PC-3 (cell line): ENCODE data around the gene FAN1. TPM values are rescaled to one million over a fixed set of nuclear protein-coding genes. Genes with fewer than 3 reads are reported as not detected.

Experiments
- ATAC-seq: fragments of 200-7000 bp; cut with Tn5 transposase; 2 replicates; pipeline ENCODE4 v1.9.1; 2020; ENCODE audit warnings: mild to moderate bottlenecking, moderate library complexity
- BruUV-seq: library from RNA; stranded (reverse); fragments of 400-500 nt; replicated peaks from 2 replicates; lab custom pipeline; 2021; lab: Mats Ljungman, UMichigan
- CTCF ChIA-PET: fragments of 300-600 bp; sonication (Branson Sonifier 250); formaldehyde crosslinking; loops from one replicate; lab custom pipeline; 2022; ENCODE audit warnings: antibody characterized with exemption; lab: Charles Lee
- POLR2A ChIA-PET: fragments of 300-600 bp; sonication (Branson Sonifier 250); formaldehyde crosslinking; loops from one replicate; lab custom pipeline; 2022; ENCODE audit warnings: antibody characterized with exemption; ENCODE audit not compliant: unreplicated experiment; lab: Charles Lee
- DNase-seq: peaks from one replicate; pipeline ENCODE4 v3.0.0-alpha.2; 2015
- H2AFZ ChIP-seq: fragments of 300-600 bp; sonication (generic); 2 replicates; pipeline ENCODE4 v1.6.0; 2016; ENCODE audit warnings: antibody characterized with exemption, low read length
- H3F3A ChIP-seq: fragments of 300-600 bp; sonication (generic); one replicate; pipeline ENCODE4 v1.6.0; 2017; ENCODE audit warnings: antibody characterized with exemption, low read length, control low read depth, mild to moderate bottlenecking; ENCODE audit not compliant: unreplicated experiment
- H3K27ac ChIP-seq: fragments of 300-600 bp; sonication (generic); 2 replicates; pipeline ENCODE4 v1.5.1; 2016; ENCODE audit warnings: mild to moderate bottlenecking, low read length
- H3K27me3 ChIP-seq: fragments of 300-600 bp; sonication (generic); 2 replicates; pipeline ENCODE4 v1.6.1; 2016; ENCODE audit warnings: low read length, mixed read lengths
- H3K36me3 ChIP-seq: fragments of 300-600 bp; sonication (generic); 2 replicates; pipeline ENCODE4 v1.6.1; 2016; ENCODE audit warnings: low read depth, mixed run types, low read length, mixed read lengths
- H3K4me1 ChIP-seq: fragments of 300-600 bp; sonication (generic); 2 replicates; pipeline ENCODE4 v1.5.1; 2016; ENCODE audit warnings: low read length; ENCODE audit not compliant: insufficient read depth
- H3K4me2 ChIP-seq: fragments of 300-600 bp; sonication (generic); 2 replicates; pipeline ENCODE4 v1.6.0; 2016; ENCODE audit warnings: low read length
- H3K4me3 ChIP-seq: fragments of 300-600 bp; sonication (generic); 2 replicates; pipeline ENCODE4 v1.5.1; 2016; ENCODE audit warnings: mild to moderate bottlenecking, low read length, mixed read lengths
- H3K79me2 ChIP-seq: fragments of 300-600 bp; sonication (generic); 2 replicates; pipeline ENCODE4 v1.6.1; 2017; ENCODE audit warnings: low read length, mixed read lengths
- H3K9ac ChIP-seq: fragments of 300-600 bp; sonication (generic); 2 replicates; pipeline ENCODE4 v1.6.0; 2016; ENCODE audit warnings: mild to moderate bottlenecking, low read length
- H3K9me2 ChIP-seq: fragments of 300-600 bp; sonication (generic); replicated peaks from 2 replicates; pipeline ENCODE4 v1.6.1; 2016; ENCODE audit warnings: mixed run types, low read length, mixed read lengths
- H3K9me3 ChIP-seq: fragments of 300-600 bp; sonication (generic); 2 replicates; pipeline ENCODE4 v1.6.1; 2016; ENCODE audit warnings: low read length, mixed read lengths
- H4K20me1 ChIP-seq: fragments of 300-600 bp; sonication (generic); 2 replicates; pipeline ENCODE4 v1.6.1; 2016; ENCODE audit warnings: low read length, mixed read lengths
- CTCF ChIP-seq: fragments of 300-600 bp; sonication (generic); conservative IDR thresholded peaks from 2 replicates; pipeline ENCODE4 v1.5.1; 2017; ENCODE audit warnings: antibody characterized with exemption, low read depth, mild to moderate bottlenecking, low read length
- EZH2 ChIP-seq: fragments of 300-600 bp; sonication (generic); IDR thresholded peaks from one replicate; pipeline ENCODE4 v1.6.1; 2017; ENCODE audit warnings: antibody characterized with exemption, mild to moderate bottlenecking, low read length; ENCODE audit not compliant: unreplicated experiment
- EZH2phosphoT487 ChIP-seq: fragments of 300-600 bp; sonication (generic); IDR thresholded peaks from 2 replicates; pipeline ENCODE4 v1.6.1; 2018; ENCODE audit warnings: mild to moderate bottlenecking, antibody characterized with exemption, low read length, borderline replicate concordance
- intact Hi-C: fragments of 100-400 bp; cut with micrococcal nuclease; formaldehyde crosslinking; loops from 2 replicates; pipeline ENCODE4 v1.9.0; 2023
- total RNA-seq: library from RNA; depleted of rRNA; stranded (reverse); fragments of >200 nt; gene quantifications from 2 replicates; pipeline ENCODE4 v1.2.3, GENCODE V29; 2014

Gene FAN1
- total RNA-seq, 1 experiment from 2014 or later, result 16.4 TPM

- Histone ChIP-seq H4K20me1 (no peaks in the 10 kb centered on the region), H3K4me1 (no peaks in the 10 kb centered on the region), H3K36me3 (peaks cover 11% of the 10 kb centered on the region; the same call in 1 of the 2 replicates), H3K4me3 (no peak overlapping the region), H3K9ac (no peak overlapping the region), H3K79me2 (no peaks in the 10 kb centered on the region), H2AFZ (no peak overlapping the region), H3F3A (no peaks in the 10 kb centered on the region), H3K9me3 (no peaks in the 10 kb centered on the region), H3K27ac (no peak overlapping the region), H3K4me2 (no peak overlapping the region), H3K27me3 (no peaks in the 10 kb centered on the region), H3K9me2 (no peaks in the 10 kb centered on the region)
- ChIA-PET CTCF (no interaction called here), POLR2A (no interaction called here)
- ATAC-seq (no peak), DNase-seq (no peak)
- no TSS peak for BruUV-seq
- intact Hi-C loops, result loop anchor here (5.0 kb wide), 1 partner anchor 52 kb away; no protein-coding TSS in a partner anchor
- TF ChIP-seq EZH2 (no peak), EZH2phosphoT487 (no peak), CTCF (no peak)
Observed at GRCh38 chr15:30930422-30930821, 26.7 kb downstream of the FAN1 start.

GRCh38 chr15:30933293-30933692 lies 29.6 kb downstream of the FAN1 start:
- intact Hi-C loops, result loop anchor here (5.0 kb wide), 1 partner anchor 49 kb away; no protein-coding TSS in a partner anchor
- Histone ChIP-seq H4K20me1 (no peaks in the 10 kb centered on the region), H3K4me2 (no peak overlapping the region), H3K4me1 (no peaks in the 10 kb centered on the region), H3K9me3 (no peaks in the 10 kb centered on the region), H3K9ac (no peak overlapping the region), H3F3A (no peaks in the 10 kb centered on the region), H3K36me3 (peaks cover 18% of the 10 kb centered on the region), H3K27me3 (no peaks in the 10 kb centered on the region), H3K4me3 (no peak overlapping the region), H3K9me2 (no peaks in the 10 kb centered on the region), H3K79me2 (no peaks in the 10 kb centered on the region), H3K27ac (no peak overlapping the region), H2AFZ (no peak overlapping the region)
- no TSS peak for BruUV-seq
- DNase-seq, result no peak
- POLR2A ChIA-PET, result no interaction called here
- CTCF ChIA-PET, result no interaction called here
- TF ChIP-seq EZH2, result no peak
- no peak for TF ChIP-seq CTCF
- TF ChIP-seq EZH2phosphoT487, result no peak
- no peak for ATAC-seq

GRCh38 chr15:30939161-30939560 lies 35.4 kb downstream of the FAN1 start:
- no TSS peak for BruUV-seq
- DNase-seq (no peak), ATAC-seq (no peak)
- no peaks in the 10 kb centered on the region for H3K4me1 ChIP-seq
- intact Hi-C loops, result no loop called here
- POLR2A ChIA-PET, result no interaction called here
- no peak overlapping the region for H2AFZ ChIP-seq
- no peak overlapping the region for H3K9ac ChIP-seq
- no peaks in the 10 kb centered on the region for H3K79me2 ChIP-seq
- no peak overlapping the region for H3K4me2 ChIP-seq
- H3K4me3 ChIP-seq, result no peak overlapping the region
- H3K9me2 ChIP-seq, result no peaks in the 10 kb centered on the region
- no peaks in the 10 kb centered on the region for H3K9me3 ChIP-seq
- TF ChIP-seq EZH2 (no peak), EZH2phosphoT487 (no peak), CTCF (no peak)
- H3K27me3 ChIP-seq, result no peaks in the 10 kb centered on the region
- no peaks in the 10 kb centered on the region for H3F3A ChIP-seq
- CTCF ChIA-PET, result no interaction called here
- peaks cover 31% of the 10 kb centered on the region for H3K36me3 ChIP-seq
- H4K20me1 ChIP-seq, result no peaks in the 10 kb centered on the region
- no peak overlapping the region for H3K27ac ChIP-seq
